GM12878 (cell line): ENCODE results near the gene ESCO1. TPM values are rescaled to one million over a fixed set of nuclear protein-coding genes. Genes with fewer than 3 reads are reported as not detected.

ENCODE experiments used
- ATAC-seq: fragments of 200-7000 bp; cut with Tn5 transposase; 3 replicates; pipeline ENCODE4 v1.9.1; 2020; ENCODE audit warnings: mild to moderate bottlenecking, moderate library complexity
- BruUV-seq: library from RNA; stranded (reverse); fragments of 400-500 nt; replicated peaks from 2 replicates; lab custom pipeline; 2021; lab: Mats Ljungman, UMichigan
- CTCF ChIA-PET: fragments of 300-600 bp; sonication (Branson Sonifier 250); formaldehyde crosslinking; extraction: SDS; loops from one replicate; lab custom pipeline; 2021; ENCODE audit warnings: inconsistent platforms; lab: Yijun Ruan, JAX
- POLR2A ChIA-PET: fragments of 350-600 bp; formaldehyde crosslinking; extraction: SDS; loops from one replicate; lab custom pipeline; 2021; ENCODE audit warnings: inconsistent platforms; lab: Charles Lee
- RAD21 ChIA-PET: fragments of 300-600 bp; sonication (Branson Sonifier 250); formaldehyde crosslinking; loops from one replicate; lab custom pipeline; 2023; ENCODE audit warnings: antibody characterized with exemption; ENCODE audit not compliant: unreplicated experiment; lab: Charles Lee
- SMC1A ChIA-PET: fragments of 300-600 bp; sonication (Branson Sonifier 250); formaldehyde crosslinking; loops from one replicate; lab custom pipeline; 2023; ENCODE audit not compliant: unreplicated experiment, uncharacterized antibody; lab: Charles Lee
- DNase-seq: peaks from one replicate; pipeline ENCODE4 v3.0.0-alpha.2; 2011; ENCODE audit warnings: low read depth, low spot score
- FAIRE-seq: peaks from 3 replicates; lab custom pipeline; 2011; peaks lifted over from hg19 to GRCh38; lab: Jason Lieb, UNC
- H2AFZ ChIP-seq: 2 replicates; pipeline ENCODE4 v1.6.0; 2011; ENCODE audit warnings: low read depth, low read length, control low read depth; ENCODE audit not compliant: control insufficient read depth
- H3K27ac ChIP-seq: 2 replicates; pipeline ENCODE4 v1.5.1; 2011; ENCODE audit warnings: control low read depth; ENCODE audit not compliant: control insufficient read depth, insufficient read depth
- H3K27me3 ChIP-seq, 2 experiments: replicated peaks in 1 of 2; 2 replicates each; pipeline versions ENCODE4 v1.6.0 to v1.6.1; 2011; ENCODE audit warnings: low read length in 1 of 2; ENCODE audit not compliant: control insufficient read depth in 2 of 2, insufficient read depth in 2 of 2
- H3K36me3 ChIP-seq, 2 experiments: 2 replicates each; pipeline ENCODE4 v1.5.1; 2011; ENCODE audit warnings: low read length in 1 of 2; ENCODE audit not compliant: control insufficient read depth in 2 of 2, insufficient read depth in 2 of 2
- H3K4me1 ChIP-seq: 2 replicates; pipeline ENCODE4 v1.6.1; 2011; ENCODE audit warnings: mild to moderate bottlenecking, low read length, moderate library complexity, mixed read lengths; ENCODE audit not compliant: control insufficient read depth, insufficient read depth
- H3K4me2 ChIP-seq: 2 replicates; pipeline ENCODE4 v1.6.0; 2011; ENCODE audit warnings: control low read depth; ENCODE audit not compliant: control insufficient read depth, insufficient read depth
- H3K4me3 ChIP-seq: fragments of 200-600 bp; sonication (generic); 2 replicates; pipeline ENCODE4 v1.5.1; 2016
- H3K79me2 ChIP-seq: 2 replicates; pipeline ENCODE4 v1.6.0; 2011; ENCODE audit warnings: low read length; ENCODE audit not compliant: control insufficient read depth, insufficient read depth
- H3K9ac ChIP-seq: 2 replicates; pipeline ENCODE4 v1.8.0; 2011; ENCODE audit warnings: low read length, control low read depth, mixed read lengths; ENCODE audit not compliant: control insufficient read depth, insufficient read depth
- H3K9me3 ChIP-seq: replicated peaks from 3 replicates; pipeline ENCODE4 v1.5.1; 2011; ENCODE audit warnings: mild to moderate bottlenecking, low read length; ENCODE audit not compliant: control insufficient read depth, insufficient read depth
- H4K20me1 ChIP-seq: 2 replicates; pipeline ENCODE4 v1.6.0; 2011; ENCODE audit not compliant: control insufficient read depth, insufficient read depth
- YY1 ChIP-seq: IDR thresholded peaks from 2 replicates; pipeline ENCODE4 v1.6.1; 2011; ENCODE audit warnings: low read depth, mild to moderate bottlenecking, low read length
- WGBS: methylation state at CpG from one replicate; pipeline ENCODE4 v1.1.6; 2016; ENCODE audit warnings: low lambda C conversion rate; ENCODE audit not compliant: insufficient replicate concordance, insufficient coverage; ENCODE audit errors: missing lambda C conversion rate; 5-methylcytosine and 5-hydroxymethylcytosine counted together
- in situ Hi-C: fragments of 300-500 bp; cut with MboI; formaldehyde crosslinking; loops from 9 replicates; pipeline ENCODE4 v1.14.3; 2018; ENCODE audit warnings: mixed read lengths
- intact Hi-C: fragments of 100-400 bp; cut with micrococcal nuclease; formaldehyde crosslinking; loops from one replicate; pipeline ENCODE4 v1.14.2; 2022; ENCODE audit not compliant: unreplicated experiment
- polyA plus RNA-seq, 11 experiments: library from polyadenylated mRNA; depleted of rRNA in 4 of 11; unstranded in 6 of 11; stranded (reverse) in 5 of 11; fragments of >200 nt; fragmentation: Nextera tagmentation in 4 of 11; fragmentation: Illumina TruSeq in 1 of 11; extraction: Ambion mirVana in 4 of 11; extraction: Trizol in 1 of 11; gene quantifications; 1 replicate in 1 of 11; 2 replicates in 10 of 11; pipeline versions ENCODE4 v1.2.1 to v1.2.3, GENCODE V29; 2011 to 2016; ENCODE audit warnings: inconsistent platforms in 2 of 11, missing spikeins in 2 of 11, low read depth in 1 of 11
- total RNA-seq, 4 experiments: library from RNA; depleted of rRNA in 3 of 4; stranded (reverse); fragments of >200 nt in 3 of 4; fragmentation: Illumina TruSeq in 1 of 4; extraction: Trizol in 1 of 4; gene quantifications; 2 replicates each; pipeline versions ENCODE4 v1.2.1 to v1.2.3, GENCODE V29; 2013 to 2021
- TF ChIP-seq, protein P1 (sequence below): fragments of 450-650 bp; IDR thresholded peaks from 2 replicates; pipeline ENCODE4 v1.6.1; 2016; ENCODE audit warnings: mild to moderate bottlenecking, moderate library complexity, borderline replicate concordance
- TF ChIP-seq, protein P2 (sequence below): fragments of 450-650 bp; IDR thresholded peaks from 2 replicates; pipeline ENCODE4 v1.6.1; 2016; ENCODE audit warnings: mild to moderate bottlenecking
- TF ChIP-seq, protein P3 (sequence below): IDR thresholded peaks from 2 replicates; pipeline ENCODE4 v1.6.1; 2012; ENCODE audit warnings: low read depth, low read length, improper control_type of control experiment

ESCO1 gene
- total and polyA plus RNA-seq, 10 of the 15 experiments (the other 5 are each of a cell fraction or from before 2014, with no cell fraction given) = 8.6 to 22.4 (median 12.4) TPM

DNA sequence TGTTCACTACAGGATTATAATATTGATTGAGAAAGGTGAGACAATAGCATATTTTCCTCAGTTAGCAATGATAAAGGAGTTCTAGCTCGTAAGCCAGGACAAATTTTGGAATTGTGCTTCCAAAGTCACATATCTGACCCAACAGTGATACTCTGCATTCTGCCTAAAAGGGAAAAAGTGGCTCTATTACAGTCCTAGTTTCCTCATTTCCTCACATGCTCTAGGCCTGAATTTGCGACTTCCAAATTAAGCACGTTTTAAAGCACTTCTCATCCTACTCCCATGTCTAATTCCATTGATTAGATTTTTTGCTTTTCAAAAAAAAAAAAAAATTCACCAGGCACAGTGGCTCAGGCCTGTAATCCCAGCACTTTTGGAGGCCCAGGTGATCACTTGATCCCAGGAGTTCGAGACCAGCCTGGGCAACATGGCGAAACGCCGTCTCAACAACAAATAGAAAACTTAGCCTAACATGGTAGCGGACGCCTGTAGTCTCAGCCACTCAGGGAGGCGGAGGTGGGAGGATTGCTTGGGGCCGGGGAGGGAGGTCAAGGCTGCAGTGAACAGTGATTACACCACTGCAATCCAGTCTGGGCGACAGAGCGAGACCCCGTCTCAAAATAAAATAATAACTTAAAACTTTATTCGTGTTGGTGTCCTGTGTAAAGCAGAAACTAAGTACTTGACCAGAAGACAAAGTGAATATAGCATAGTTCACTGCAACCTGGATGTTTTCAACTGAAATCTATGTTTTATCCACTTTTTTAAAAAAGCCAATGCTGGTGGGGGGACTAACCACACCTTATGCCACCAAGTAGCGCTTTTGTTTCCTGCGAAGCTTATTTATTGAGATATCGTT, 1.5 kb downstream of the ESCO1 start:
- Histone ChIP-seq H3K4me2 (peak overlapping the region; percentile 89), H3K4me3 (peak overlapping the region; percentile 76), H3K79me2 (peaks cover 50% of the 10 kb centered on the region), H4K20me1 (no peaks in the 10 kb centered on the region), H3K27me3 (no peaks in the 10 kb centered on the region), H3K4me1 (peaks cover 18% of the 10 kb centered on the region), H3K27ac (peak overlapping the region; percentile 90), H3K9ac (peak overlapping the region; percentile 89), H3K36me3 (no peaks in the 10 kb centered on the region), H3K9me3 (no peaks in the 10 kb centered on the region), H2AFZ (peak overlapping the region; percentile 52; the same call in 1 of the 2 replicates)
- SMC1A ChIA-PET = interaction anchor here (1.3 to 2.8 kb wide), 6 partner anchors 14 to 251 kb away, joined by 3 to 17 read pairs (median 4); partner anchors contain the start of genes MIB1 and SNRPD1
- no peak for DNase-seq
- intact Hi-C loops (no loop called here), in situ Hi-C loops (no loop called here)
- no TSS peak for BruUV-seq
- peak; percentile 18 for FAIRE-seq
- 20% methylated on average over 18 of the region's 18 CpGs for whole genome bisulfite sequencing
- CTCF ChIA-PET = interaction anchor here (0.6 to 9.4 kb wide), 5 partner anchors 14 to 1628 kb away, joined by 3 to 173 read pairs (median 4); partner anchors contain the start of gene SNRPD1
- POLR2A ChIA-PET = interaction anchor here (0.5 to 2.4 kb wide), 5 partner anchors 10 to 293 kb away, joined by 3 to 8 read pairs (median 3); no protein-coding TSS in a partner anchor
- RAD21 ChIA-PET = interaction anchor here (1.1 to 2.4 kb wide), 3 partner anchors 14 to 254 kb away, joined by 4 to 8 read pairs (median 5); partner anchors contain the start of gene ABHD3
- ATAC-seq = no peak
- TF ChIP-seq, protein P1, sequence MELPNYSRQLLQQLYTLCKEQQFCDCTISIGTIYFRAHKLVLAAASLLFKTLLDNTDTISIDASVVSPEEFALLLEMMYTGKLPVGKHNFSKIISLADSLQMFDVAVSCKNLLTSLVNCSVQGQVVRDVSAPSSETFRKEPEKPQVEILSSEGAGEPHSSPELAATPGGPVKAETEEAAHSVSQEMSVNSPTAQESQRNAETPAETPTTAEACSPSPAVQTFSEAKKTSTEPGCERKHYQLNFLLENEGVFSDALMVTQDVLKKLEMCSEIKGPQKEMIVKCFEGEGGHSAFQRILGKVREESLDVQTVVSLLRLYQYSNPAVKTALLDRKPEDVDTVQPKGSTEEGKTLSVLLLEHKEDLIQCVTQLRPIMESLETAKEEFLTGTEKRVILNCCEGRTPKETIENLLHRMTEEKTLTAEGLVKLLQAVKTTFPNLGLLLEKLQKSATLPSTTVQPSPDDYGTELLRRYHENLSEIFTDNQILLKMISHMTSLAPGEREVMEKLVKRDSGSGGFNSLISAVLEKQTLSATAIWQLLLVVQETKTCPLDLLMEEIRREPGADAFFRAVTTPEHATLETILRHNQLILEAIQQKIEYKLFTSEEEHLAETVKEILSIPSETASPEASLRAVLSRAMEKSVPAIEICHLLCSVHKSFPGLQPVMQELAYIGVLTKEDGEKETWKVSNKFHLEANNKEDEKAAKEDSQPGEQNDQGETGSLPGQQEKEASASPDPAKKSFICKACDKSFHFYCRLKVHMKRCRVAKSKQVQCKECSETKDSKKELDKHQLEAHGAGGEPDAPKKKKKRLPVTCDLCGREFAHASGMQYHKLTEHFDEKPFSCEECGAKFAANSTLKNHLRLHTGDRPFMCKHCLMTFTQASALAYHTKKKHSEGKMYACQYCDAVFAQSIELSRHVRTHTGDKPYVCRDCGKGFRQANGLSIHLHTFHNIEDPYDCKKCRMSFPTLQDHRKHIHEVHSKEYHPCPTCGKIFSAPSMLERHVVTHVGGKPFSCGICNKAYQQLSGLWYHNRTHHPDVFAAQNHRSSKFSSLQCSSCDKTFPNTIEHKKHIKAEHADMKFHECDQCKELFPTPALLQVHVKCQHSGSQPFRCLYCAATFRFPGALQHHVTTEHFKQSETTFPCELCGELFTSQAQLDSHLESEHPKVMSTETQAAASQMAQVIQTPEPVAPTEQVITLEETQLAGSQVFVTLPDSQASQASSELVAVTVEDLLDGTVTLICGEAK = peak; percentile 16; the same call in 1 of the 2 replicates
- no peak for TF ChIP-seq YY1
- TF ChIP-seq, protein P2, sequence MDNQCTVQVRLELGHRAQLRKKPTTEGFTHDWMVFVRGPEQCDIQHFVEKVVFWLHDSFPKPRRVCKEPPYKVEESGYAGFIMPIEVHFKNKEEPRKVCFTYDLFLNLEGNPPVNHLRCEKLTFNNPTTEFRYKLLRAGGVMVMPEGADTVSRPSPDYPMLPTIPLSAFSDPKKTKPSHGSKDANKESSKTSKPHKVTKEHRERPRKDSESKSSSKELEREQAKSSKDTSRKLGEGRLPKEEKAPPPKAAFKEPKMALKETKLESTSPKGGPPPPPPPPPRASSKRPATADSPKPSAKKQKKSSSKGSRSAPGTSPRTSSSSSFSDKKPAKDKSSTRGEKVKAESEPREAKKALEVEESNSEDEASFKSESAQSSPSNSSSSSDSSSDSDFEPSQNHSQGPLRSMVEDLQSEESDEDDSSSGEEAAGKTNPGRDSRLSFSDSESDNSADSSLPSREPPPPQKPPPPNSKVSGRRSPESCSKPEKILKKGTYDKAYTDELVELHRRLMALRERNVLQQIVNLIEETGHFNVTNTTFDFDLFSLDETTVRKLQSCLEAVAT = peak; percentile 68
- TF ChIP-seq, protein P3, sequence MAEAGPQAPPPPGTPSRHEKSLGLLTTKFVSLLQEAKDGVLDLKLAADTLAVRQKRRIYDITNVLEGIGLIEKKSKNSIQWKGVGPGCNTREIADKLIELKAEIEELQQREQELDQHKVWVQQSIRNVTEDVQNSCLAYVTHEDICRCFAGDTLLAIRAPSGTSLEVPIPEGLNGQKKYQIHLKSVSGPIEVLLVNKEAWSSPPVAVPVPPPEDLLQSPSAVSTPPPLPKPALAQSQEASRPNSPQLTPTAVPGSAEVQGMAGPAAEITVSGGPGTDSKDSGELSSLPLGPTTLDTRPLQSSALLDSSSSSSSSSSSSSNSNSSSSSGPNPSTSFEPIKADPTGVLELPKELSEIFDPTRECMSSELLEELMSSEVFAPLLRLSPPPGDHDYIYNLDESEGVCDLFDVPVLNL = no peak
- TF ChIP-seq, all 136 proteins: peak for 2
